Upper lobe of left lung (tissue), 6 donors: ENCODE results near the gene FPR2. TPM values are rescaled to one million over a fixed set of nuclear protein-coding genes. Genes with fewer than 3 reads are reported as not detected.

ENCODE experiments used
- total RNA-seq, 6 donors: library from RNA; depleted of rRNA in 4 of 6; stranded (reverse); fragments of >200 nt in 4 of 6; gene quantifications; one replicate each; pipeline versions ENCODE4 v1.1.0 to v1.2.1, GENCODE V29; 2016 to 2021
- donor health status: DM: no; HTN: no; CAD: no; lungs with moderate emphysema.
- donor health status: DM: no; HTN: yes; CAD: no; lungs with severe emphysema.

Gene FPR2
- total RNA-seq, 6 donors from 2014 or later, result 4.2 to 52.4 (median 20.5) TPM

Other genes with a start within 250 kb of the FPR2 start
- gene SIGLEC6, start 229.5 kb upstream of the FPR2 start, total RNA-seq, result 1 to 10 TPM in 3 of 6 donors, not detected in 3; 7.2 to 7.9 (median 7.8) TPM
- gene ZNF175, start 189.9 kb upstream of the FPR2 start, total RNA-seq, result 10 to 100 TPM in 4 of 6 donors, 1 to 10 TPM in 2; 5.3 to 23.3 (median 12.0) TPM
- 1 to 10 TPM in 3 of 6 donors, under 1 TPM in 1, not detected in 2; 0.46 to 9.4 (median 5.7) TPM for gene SIGLEC5, start 130.8 kb upstream of the FPR2 start, total RNA-seq
- gene SIGLEC14, start 114.4 kb upstream of the FPR2 start, total RNA-seq, result 10 to 100 TPM in 4 of 6 donors, 1 to 10 TPM in 1, not detected in 1; 5.0 to 44.6 (median 22.3) TPM
- 100 to 1,000 TPM in 1 of 6 donors, 10 to 100 TPM in 4, 1 to 10 TPM in 1; 6.2 to 157 (median 19.7) TPM for gene SPACA6, start 67.8 kb upstream of the FPR2 start, total RNA-seq
- 1 to 10 TPM in 2 of 6 donors, under 1 TPM in 1, not detected in 3; 0.30 to 1.9 (median 1.8) TPM for gene HAS1, start 37.2 kb upstream of the FPR2 start, total RNA-seq
- gene FPR1, start 9.3 kb upstream of the FPR2 start, total RNA-seq, result 100 to 1,000 TPM in 1 of 6 donors, 10 to 100 TPM in 5; 17.0 to 105 (median 39.8) TPM
- 10 to 100 TPM in 5 of 6 donors, 1 to 10 TPM in 1; 8.8 to 50.9 (median 20.1) TPM for gene FPR3, start 34.0 kb downstream of the FPR2 start, total RNA-seq
- 10 to 100 TPM in 3 of 6 donors, 1 to 10 TPM in 3; 7.4 to 82.8 (median 12.1) TPM for gene ZNF577, start 126.8 kb downstream of the FPR2 start, total RNA-seq
- 10 to 100 TPM in 5 of 6 donors, 1 to 10 TPM in 1; 6.3 to 37.7 (median 11.5) TPM for gene ZNF649, start 143.8 kb downstream of the FPR2 start, total RNA-seq
- 1 to 10 TPM; 3.1 to 8.2 (median 6.1) TPM for gene ZNF613, start 166.3 kb downstream of the FPR2 start, total RNA-seq
- gene ZNF350, start 225.7 kb downstream of the FPR2 start, total RNA-seq, result 10 to 100 TPM in 5 of 6 donors, 1 to 10 TPM in 1; 3.1 to 29.3 (median 11.4) TPM
- gene ZNF615, start 247.0 kb downstream of the FPR2 start, total RNA-seq, result 10 to 100 TPM in 2 of 6 donors, 1 to 10 TPM in 4; 5.8 to 14.3 (median 8.6) TPM